ENCODE results near the gene ENTR1. TPM values are rescaled to one million over a fixed set of nuclear protein-coding genes. Genes with fewer than 3 reads are reported as not detected.
A peak's percentile ranks its signal among the peaks of the same experiment; 100 is the strongest.

Gene ENTR1
- polyA plus RNA-seq, 3 donors = 3.3 to 60.0 (median 9.6) TPM

GRCh38 chr9:136424750-136425362 is 14.4 kb upstream of the ENTR1 start:
- intact Hi-C loops (cut with micrococcal nuclease) = no loop called here
- Histone ChIP-seq H3K4me2 (replicated peaks; ENCODE audit: extremely low read depth, low read length, poor library complexity, severe bottlenecking) (no peak overlapping the region), H3K9ac (ENCODE audit: insufficient read depth, low read length, poor library complexity, severe bottlenecking) (no peak overlapping the region), H4K20me1 (ENCODE audit: insufficient read depth, low read length) (no peaks in the 10 kb centered on the region), H3K79me2 (ENCODE audit: insufficient read depth, low read length) (no peaks in the 10 kb centered on the region), H3K4me1 (ENCODE audit: control insufficient read depth in 1 of 2, insufficient read depth in 2 of 2, low read length in 2 of 2) (no peaks in the 10 kb centered on the region), H3K36me3 (replicated peaks in 1 of 2; ENCODE audit: control insufficient read depth in 1 of 2, insufficient read depth in 2 of 2, low read length in 2 of 2) (peaks cover 50 to 67% of the 10 kb centered on the region in 2 donors), H3K9me3 (replicated peaks in 1 of 2; ENCODE audit: control insufficient read depth in 1 of 2, insufficient read depth in 1 of 2, low read length in 2 of 2) (no peaks in the 10 kb centered on the region), H3K4me3 (replicated peaks in 1 of 3; ENCODE audit: low read depth in 2 of 3, low read length in 3 of 3) (no peak overlapping the region), H3K27me3 (ENCODE audit: control insufficient read depth in 2 of 2, insufficient read depth in 2 of 2, low read length in 2 of 2) (no peaks in the 10 kb centered on the region), H2AFZ (ENCODE audit: insufficient read depth, low read depth, low read length, poor library complexity, severe bottlenecking) (no peak overlapping the region), H3K27ac (ENCODE audit: low read depth in 1 of 2, low read length in 2 of 2) (no peak overlapping the region)
- Mint-ChIP-seq H3K27ac (peak overlapping the region in 1 of 7 donors; percentile 56), H3K4me1 (no peaks in the 10 kb centered on the region), H3K27me3 (ENCODE audit: low read depth in 3 of 3) (no peaks in the 10 kb centered on the region), H3K9me3 (peaks cover 0 to under 1% (median 0%) of the 10 kb centered on the region in 7 donors), H3K36me3 (peaks cover 48 to 77% of the 10 kb centered on the region in 2 donors), H3K4me3 (no peak overlapping the region)
- 93% methylated on average over 16 of the region's 27 CpGs for WGBS (ENCODE audit: insufficient coverage)
- no peak for DNase-seq
- TF ChIP-seq CTCF (IDR thresholded peaks at IDR 0.05) = no peak

GRCh38 chr9:136423432-136424146 is 13.2 kb upstream of the ENTR1 start:
- WGBS (ENCODE audit: insufficient coverage) = 96% methylated on average over 41 of the region's 43 CpGs
- Mint-ChIP-seq H3K9me3 (peaks cover 0 to 1% (median 0%) of the 10 kb centered on the region in 7 donors), H3K27ac (no peak overlapping the region), H3K4me3 (no peak overlapping the region), H3K27me3 (ENCODE audit: low read depth in 3 of 3) (no peaks in the 10 kb centered on the region), H3K36me3 (peaks cover 59 to 78% of the 10 kb centered on the region in 2 donors), H3K4me1 (no peaks in the 10 kb centered on the region)
- Histone ChIP-seq H3K9ac (ENCODE audit: insufficient read depth, low read length, poor library complexity, severe bottlenecking) (no peak overlapping the region), H3K9me3 (replicated peaks in 1 of 2; ENCODE audit: control insufficient read depth in 1 of 2, insufficient read depth in 1 of 2, low read length in 2 of 2) (no peaks in the 10 kb centered on the region), H2AFZ (ENCODE audit: insufficient read depth, low read depth, low read length, poor library complexity, severe bottlenecking) (no peak overlapping the region), H4K20me1 (ENCODE audit: insufficient read depth, low read length) (no peaks in the 10 kb centered on the region), H3K79me2 (ENCODE audit: insufficient read depth, low read length) (no peaks in the 10 kb centered on the region), H3K4me2 (replicated peaks; ENCODE audit: extremely low read depth, low read length, poor library complexity, severe bottlenecking) (no peak overlapping the region), H3K4me3 (replicated peaks in 1 of 3; ENCODE audit: low read depth in 2 of 3, low read length in 3 of 3) (no peak overlapping the region), H3K27ac (ENCODE audit: low read depth in 1 of 2, low read length in 2 of 2) (no peak overlapping the region), H3K27me3 (ENCODE audit: control insufficient read depth in 2 of 2, insufficient read depth in 2 of 2, low read length in 2 of 2) (no peaks in the 10 kb centered on the region), H3K36me3 (replicated peaks in 1 of 2; ENCODE audit: control insufficient read depth in 1 of 2, insufficient read depth in 2 of 2, low read length in 2 of 2) (peaks cover 52 to 67% of the 10 kb centered on the region in 2 donors), H3K4me1 (ENCODE audit: control insufficient read depth in 1 of 2, insufficient read depth in 2 of 2, low read length in 2 of 2) (no peaks in the 10 kb centered on the region)
- TF ChIP-seq CTCF (IDR thresholded peaks at IDR 0.05) = no peak
- DNase-seq = no peak
- intact Hi-C loops (cut with micrococcal nuclease) = no loop called here

Measured in CD14-positive monocyte (primary cell).